NCI-H187 treated with DMSO at 0.1 percent for 48 hours (cell line): ENCODE measurements around the gene DLL1.

Source experiments
- DNase-seq: peaks from one replicate; lab custom pipeline; 2025; lab: John Stamatoyannopoulos, UW

DLL1 gene

GRCh38 chr6:170250981-170251775, 39.7 kb downstream of the DLL1 start:
- DNase-seq: no peak

- DNase-seq: no peak
Measured at GRCh38 chr6:170250455-170250854, 40.4 kb downstream of the DLL1 start.

- no peak for DNase-seq
Measured at GRCh38 chr6:170249817-170250216, 41.1 kb downstream of the DLL1 start.

GRCh38 chr6:170248861-170249600, 41.8 kb downstream of the DLL1 start:
- DNase-seq: no peak

- no peak for DNase-seq
Measured at GRCh38 chr6:170248111-170248805, 42.6 kb downstream of the DLL1 start.

- DNase-seq: no peak
Measured at GRCh38 chr6:170247178-170247701, 43.6 kb downstream of the DLL1 start.

- DNase-seq: no peak
Measured at GRCh38 chr6:170245475-170245992, 45.3 kb downstream of the DLL1 start.

- DNase-seq: no peak
Measured at GRCh38 chr6:170244721-170245474, 46.0 kb downstream of the DLL1 start.

GRCh38 chr6:170243791-170244291, 47.0 kb downstream of the DLL1 start:
- no peak for DNase-seq

- DNase-seq: no peak
Measured at GRCh38 chr6:170243386-170243785, 47.5 kb downstream of the DLL1 start.

- no peak for DNase-seq
Measured at GRCh38 chr6:170238741-170239565, 51.9 kb downstream of the DLL1 start.

- DNase-seq: no peak
Measured at GRCh38 chr6:170237999-170238740, 52.7 kb downstream of the DLL1 start.

- DNase-seq: no peak
Measured at GRCh38 chr6:170236131-170236836, 54.6 kb downstream of the DLL1 start.

GRCh38 chr6:170235391-170236125, 55.3 kb downstream of the DLL1 start:
- no peak for DNase-seq

GRCh38 chr6:170234419-170234818, 56.5 kb downstream of the DLL1 start:
- no peak for DNase-seq

- no peak for DNase-seq
Measured at GRCh38 chr6:170233286-170234205, 57.3 kb downstream of the DLL1 start.
